HG03378 (cell line): ENCODE data around the gene ESYT1.
"Not testable (repeated sequence)": the region's sequence is repeated elsewhere in the genome, so short reads cannot be mapped to it uniquely, and the experiment has no call there.

Source experiments
- ATAC-seq: cut with Tn5 transposase; IDR thresholded peaks from one replicate; pipeline ENCODE4 v1.9.1; 2021; ENCODE audit warnings: mild to moderate bottlenecking, moderate library complexity; ENCODE audit not compliant: unreplicated experiment

Gene ESYT1

GRCh38 chr12:56155256-56155845, 27.3 kb downstream of the ESYT1 start:
- ATAC-seq, result no peak

- ATAC-seq, result not testable (repeated sequence)
Measured at GRCh38 chr12:56156464-56157200, 28.6 kb downstream of the ESYT1 start.

GRCh38 chr12:56157201-56158028, 29.3 kb downstream of the ESYT1 start:
- ATAC-seq, result peak; percentile 26

DNA sequence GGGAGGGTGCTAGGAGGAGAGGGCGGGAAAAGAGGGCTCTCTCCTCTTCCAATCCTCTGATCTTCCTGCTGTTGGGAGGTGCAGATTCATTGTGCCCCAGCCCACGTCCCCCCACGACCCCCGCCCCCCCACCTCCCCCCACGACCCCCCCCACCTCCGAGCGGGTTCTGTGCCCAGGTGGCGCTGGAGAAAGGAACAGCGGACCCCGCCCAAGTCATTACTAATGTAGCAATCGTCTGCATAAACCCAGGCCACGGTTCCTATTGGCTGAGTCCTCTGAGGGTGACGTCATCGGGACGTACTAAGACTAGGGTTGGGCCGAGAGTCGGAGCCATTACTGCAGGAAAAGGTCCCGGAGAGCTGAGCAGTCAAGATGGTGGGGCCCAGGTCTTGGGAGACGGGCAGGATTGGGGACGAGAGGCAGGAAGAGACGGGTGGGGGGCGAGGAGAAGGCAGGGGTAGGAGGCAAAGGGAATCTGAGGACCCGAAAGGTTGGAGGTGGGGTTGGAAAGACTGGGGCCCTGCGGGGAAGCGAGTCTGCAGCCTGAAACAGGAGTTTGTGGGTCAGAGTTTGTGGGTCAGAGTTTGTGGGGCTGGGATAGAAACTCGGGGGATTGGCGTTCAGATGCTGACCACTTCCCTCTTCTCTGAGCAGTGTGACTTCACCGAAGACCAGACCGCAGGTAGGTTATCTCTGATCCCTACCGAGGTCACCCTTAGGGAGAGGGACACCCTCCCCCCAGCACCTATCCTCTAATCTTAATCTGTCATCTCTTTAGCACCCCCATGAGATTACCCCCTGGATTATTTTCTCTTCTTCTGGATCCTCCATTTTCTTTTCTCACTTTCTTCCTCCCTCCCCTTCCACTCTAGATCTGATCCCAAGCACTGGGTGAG, 30.2 kb downstream of the ESYT1 start, which contains the start of gene MYL6:
MYL6 (plus strand) TSS at position 331 of the 897 bp plus-strand sequence; CDS start at position 374, 43 bp downstream.
- ATAC-seq, result peak; percentile 72

DNA sequence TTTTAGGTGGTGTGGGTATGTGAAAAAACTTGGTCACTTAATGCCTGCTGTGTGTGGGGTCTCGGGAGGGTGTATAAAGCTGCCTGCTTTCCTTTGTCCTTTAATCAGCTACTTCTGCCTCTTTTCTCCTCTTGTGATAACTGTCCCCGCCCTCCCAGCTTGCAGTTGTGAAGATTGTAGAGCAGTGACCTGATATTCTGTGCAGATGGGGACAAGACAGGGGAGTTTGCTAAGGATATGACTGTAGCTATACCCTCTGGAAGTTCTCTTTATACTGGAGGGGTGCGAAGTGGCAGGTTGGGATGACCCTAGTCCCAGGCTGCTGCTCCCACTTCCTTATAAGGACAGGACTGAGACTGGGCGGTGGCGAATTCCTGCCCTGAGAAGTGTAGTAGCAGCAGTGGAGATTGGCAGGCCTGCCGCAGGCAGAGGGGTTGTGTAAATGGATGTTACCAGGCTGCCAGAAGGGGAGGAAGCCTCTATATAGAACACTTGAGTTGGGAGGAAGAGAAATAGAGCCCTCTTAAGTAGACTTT, 30.9 kb downstream of the ESYT1 start:
- ATAC-seq, result no peak

DNA sequence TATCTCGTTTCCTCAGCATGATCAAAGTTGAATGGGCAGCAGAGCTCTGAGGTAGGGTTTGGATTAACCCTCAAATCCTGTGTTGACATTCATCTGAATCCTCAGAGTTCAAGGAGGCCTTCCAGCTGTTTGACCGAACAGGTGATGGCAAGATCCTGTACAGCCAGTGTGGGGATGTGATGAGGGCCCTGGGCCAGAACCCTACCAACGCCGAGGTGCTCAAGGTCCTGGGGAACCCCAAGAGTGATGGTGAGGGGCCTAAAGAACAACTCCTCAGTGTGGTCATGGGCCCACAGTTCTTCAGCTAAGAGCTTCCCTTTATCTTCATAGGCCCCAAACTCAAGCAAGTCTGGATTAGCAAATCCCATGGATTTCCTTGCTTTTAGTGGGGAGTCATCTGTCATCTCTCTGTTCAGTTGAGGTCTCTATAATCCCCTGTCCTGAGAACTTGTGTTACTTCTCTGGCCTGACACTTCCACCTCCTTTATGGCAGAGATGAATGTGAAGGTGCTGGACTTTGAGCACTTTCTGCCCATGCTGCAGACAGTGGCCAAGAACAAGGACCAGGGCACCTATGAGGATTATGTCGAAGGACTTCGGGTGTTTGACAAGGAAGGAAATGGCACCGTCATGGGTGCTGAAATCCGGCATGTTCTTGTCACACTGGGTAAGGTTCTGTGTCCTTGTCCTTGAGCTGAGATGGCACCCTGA, 31.6 kb downstream of the ESYT1 start:
- no peak for ATAC-seq

GRCh38 chr12:56160193-56160763, 32.2 kb downstream of the ESYT1 start:
- ATAC-seq, result no peak

- no peak for ATAC-seq
Measured at GRCh38 chr12:56160894-56161689, 33.0 kb downstream of the ESYT1 start.

- no peak for ATAC-seq
Measured at GRCh38 chr12:56161690-56162351, 33.8 kb downstream of the ESYT1 start.

- ATAC-seq, result no peak
Measured at GRCh38 chr12:56162468-56163290, 34.6 kb downstream of the ESYT1 start.

DNA sequence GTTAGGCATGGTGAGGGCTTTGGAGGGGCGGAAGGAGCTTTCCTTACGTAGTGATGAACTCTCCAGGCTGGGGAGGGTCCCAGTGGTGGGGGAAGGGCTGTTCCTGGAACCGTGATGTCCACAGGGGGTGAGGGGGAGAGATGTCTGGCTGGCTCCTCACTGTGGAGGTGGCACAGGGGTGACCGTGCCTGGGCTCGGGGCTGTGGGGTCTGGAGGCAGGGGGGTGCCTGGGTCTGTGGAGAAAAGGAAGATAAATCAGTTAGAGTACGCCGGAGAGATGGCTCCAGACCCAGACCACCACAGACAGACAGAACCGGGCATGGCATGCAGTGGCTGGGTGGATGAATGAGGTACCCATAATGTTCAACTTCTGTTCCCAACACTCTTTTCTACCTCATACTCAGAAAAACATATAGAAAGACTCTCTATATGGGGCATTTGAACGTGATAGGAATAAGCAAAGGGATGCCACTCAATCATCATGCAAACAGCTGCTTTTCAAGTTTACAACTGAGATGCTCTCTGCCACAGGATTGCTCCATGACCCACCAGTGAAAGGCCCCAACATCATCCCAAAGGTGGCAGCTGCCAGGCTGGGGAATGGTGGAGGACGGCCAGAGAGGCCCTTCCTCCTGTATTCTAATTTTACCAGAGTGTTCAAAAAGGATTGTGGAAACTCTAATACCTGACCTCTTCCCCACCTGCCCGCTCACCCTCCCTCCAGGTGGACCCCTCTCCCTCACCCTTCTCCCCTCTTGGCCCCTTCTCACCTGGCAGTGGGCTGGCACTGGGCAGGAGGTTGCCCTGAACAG, 35.7 kb downstream of the ESYT1 start:
- ATAC-seq, result no peak

DNA sequence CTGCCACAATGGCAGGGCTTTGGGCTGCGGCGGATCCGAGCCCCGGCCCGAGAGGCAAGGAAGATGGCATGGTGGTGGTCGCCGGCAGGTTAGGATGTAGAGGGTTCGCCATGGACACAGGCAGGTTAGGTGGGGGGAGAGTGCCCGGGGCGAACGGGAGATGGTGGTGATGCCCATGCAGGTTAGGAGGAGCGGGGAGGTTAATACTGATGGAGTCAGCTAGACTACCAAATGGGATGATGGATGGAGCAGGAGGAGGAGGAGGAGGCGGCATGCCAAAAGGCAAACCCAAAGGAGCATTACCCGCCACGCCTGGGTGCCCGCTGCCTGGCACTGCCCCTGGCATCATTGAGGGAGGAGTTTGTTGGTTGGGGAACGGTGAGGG, 36.3 kb downstream of the ESYT1 start:
- no peak for ATAC-seq

DNA sequence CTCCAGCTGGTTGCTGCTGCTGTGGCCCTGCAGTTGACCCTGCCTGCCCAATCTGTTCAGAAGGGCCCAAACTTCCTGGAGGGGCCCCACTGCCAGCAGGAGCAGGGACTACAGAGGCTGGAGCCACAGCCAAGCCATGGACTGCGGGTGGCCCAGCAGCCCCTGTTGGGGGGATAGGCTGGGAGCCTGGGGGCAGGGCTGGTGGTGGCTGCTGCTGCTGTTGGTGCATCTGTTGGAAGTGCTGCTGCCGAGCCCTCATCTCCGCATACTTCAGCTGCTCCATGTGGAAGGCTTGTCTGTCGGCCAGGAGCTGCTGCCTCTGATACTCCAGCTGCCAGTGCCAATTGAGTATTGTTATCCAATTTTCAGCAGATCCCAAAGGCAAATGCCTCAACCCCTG, 37.3 kb downstream of the ESYT1 start:
- ATAC-seq, result no peak

GRCh38 chr12:56169229-56169759, 41.2 kb downstream of the ESYT1 start:
- no peak for ATAC-seq

GRCh38 chr12:56172839-56173238, 44.8 kb downstream of the ESYT1 start:
- no peak for ATAC-seq

GRCh38 chr12:56178347-56178746, 50.3 kb downstream of the ESYT1 start:
- no peak for ATAC-seq
